GM12801 (cell line): Measurements from ENCODE around the gene IGSF23.

ENCODE experiments used
- CTCF ChIP-seq: IDR thresholded peaks from one replicate; pipeline ENCODE4 v1.5.1; 2011; ENCODE audit warnings: control low read depth; ENCODE audit not compliant: insufficient read length; ENCODE audit errors: extremely low read depth

IGSF23 gene

GRCh38 chr19:44608391-44608821, 5.0 kb upstream of the IGSF23 start:
- no peak for TF ChIP-seq CTCF

GRCh38 chr19:44609219-44609618, 4.1 kb upstream of the IGSF23 start:
- TF ChIP-seq CTCF = no peak

- TF ChIP-seq CTCF = no peak
These were observed 1.5 kb upstream of the IGSF23 start for GRCh38 chr19:44611812-44612295.

GRCh38 chr19:44614313-44614712, 950 bp downstream of the IGSF23 start:
- no peak for TF ChIP-seq CTCF

- no peak for TF ChIP-seq CTCF
These were observed 2.5 kb downstream of the IGSF23 start for GRCh38 chr19:44615863-44616247.

GRCh38 chr19:44617110-44617880, 3.9 kb downstream of the IGSF23 start:
- TF ChIP-seq CTCF = no peak

- no peak for TF ChIP-seq CTCF
These were observed 5.4 kb downstream of the IGSF23 start for GRCh38 chr19:44618640-44619357.
